Measurements from ENCODE around the gene GXYLT2.

DNA sequence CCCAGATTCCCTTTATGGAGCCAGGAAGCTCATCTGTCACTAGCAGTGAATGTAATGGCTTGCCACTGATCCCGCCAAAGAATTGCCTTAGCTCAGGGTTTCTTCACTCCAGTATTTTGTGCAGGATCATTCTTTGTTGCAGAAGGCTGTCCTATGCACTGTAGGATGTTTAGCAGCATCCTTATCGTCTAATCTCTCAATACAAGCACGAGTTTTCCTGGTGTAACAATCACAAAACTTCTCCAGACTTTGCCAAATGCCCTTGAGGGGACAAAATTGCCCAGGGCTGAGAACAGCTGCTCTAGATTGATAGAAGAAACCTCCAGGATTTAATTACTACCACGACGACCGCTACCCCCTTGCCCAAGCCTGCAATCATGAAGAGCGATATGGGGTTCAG, 32.8 kb upstream of the GXYLT2 start:
- TF ChIP-seq, protein P1, sequence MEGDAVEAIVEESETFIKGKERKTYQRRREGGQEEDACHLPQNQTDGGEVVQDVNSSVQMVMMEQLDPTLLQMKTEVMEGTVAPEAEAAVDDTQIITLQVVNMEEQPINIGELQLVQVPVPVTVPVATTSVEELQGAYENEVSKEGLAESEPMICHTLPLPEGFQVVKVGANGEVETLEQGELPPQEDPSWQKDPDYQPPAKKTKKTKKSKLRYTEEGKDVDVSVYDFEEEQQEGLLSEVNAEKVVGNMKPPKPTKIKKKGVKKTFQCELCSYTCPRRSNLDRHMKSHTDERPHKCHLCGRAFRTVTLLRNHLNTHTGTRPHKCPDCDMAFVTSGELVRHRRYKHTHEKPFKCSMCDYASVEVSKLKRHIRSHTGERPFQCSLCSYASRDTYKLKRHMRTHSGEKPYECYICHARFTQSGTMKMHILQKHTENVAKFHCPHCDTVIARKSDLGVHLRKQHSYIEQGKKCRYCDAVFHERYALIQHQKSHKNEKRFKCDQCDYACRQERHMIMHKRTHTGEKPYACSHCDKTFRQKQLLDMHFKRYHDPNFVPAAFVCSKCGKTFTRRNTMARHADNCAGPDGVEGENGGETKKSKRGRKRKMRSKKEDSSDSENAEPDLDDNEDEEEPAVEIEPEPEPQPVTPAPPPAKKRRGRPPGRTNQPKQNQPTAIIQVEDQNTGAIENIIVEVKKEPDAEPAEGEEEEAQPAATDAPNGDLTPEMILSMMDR (IDR thresholded peaks at IDR 0.05), result no peak
- no peak for TF ChIP-seq POLR2A (IDR thresholded peaks at IDR 0.05)

All from prostate gland (tissue), 2 donors.